Measurements from ENCODE around the gene TPRX2. TPM values are rescaled to one million over a fixed set of nuclear protein-coding genes. Genes with fewer than 3 reads are reported as not detected.

Gene TPRX2
- total and polyA plus RNA-seq, 2 donors (not counting 1 experiment from before 2014, with no cell fraction given), result not detected

DNA sequence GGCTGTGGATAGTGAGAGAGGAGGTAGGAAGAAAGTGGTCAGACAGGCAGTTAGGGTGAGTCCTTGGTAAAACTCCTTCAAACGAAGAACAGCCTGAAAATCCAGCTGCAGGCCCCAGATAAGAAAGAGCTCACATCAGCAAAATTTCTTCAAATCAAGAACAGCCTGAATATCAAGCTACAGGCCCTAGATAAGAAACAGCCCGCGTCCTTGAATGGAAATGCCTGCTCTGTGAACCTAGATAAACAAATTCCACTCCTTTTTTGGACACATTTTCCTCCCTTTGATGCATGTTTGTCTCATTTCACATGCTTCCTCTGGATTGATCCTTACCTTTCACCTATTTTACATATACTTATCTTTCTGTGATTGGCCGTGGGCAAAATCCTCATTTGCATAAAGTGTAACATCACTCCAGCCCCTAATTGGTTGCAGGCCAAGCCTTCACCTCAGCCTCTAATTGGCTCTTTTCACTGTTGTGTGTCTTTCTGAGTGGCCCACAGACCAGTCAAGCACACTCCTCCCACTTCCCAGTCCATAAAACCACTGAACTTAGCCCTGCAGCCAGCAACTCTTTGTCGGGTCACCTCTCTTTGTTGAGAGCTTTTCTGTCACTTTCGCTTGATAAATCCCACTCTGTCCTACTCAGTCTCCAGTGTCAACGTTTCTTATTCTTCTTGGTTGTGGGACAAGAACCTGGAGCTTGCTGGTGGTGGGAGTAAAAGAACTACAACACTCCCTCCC lies 33.1 kb downstream of the TPRX2 start:
- H3K27ac ChIP-seq (ENCODE audit: insufficient read depth, low read length), result no peak overlapping the region
- H3K36me3 ChIP-seq (ENCODE audit: control insufficient read depth, insufficient read depth, low read length), result no peaks in the 10 kb centered on the region
- H3K9me3 ChIP-seq (ENCODE audit: control insufficient read depth, insufficient read depth, low read depth, low read length), result no peaks in the 10 kb centered on the region
- H3K79me2 ChIP-seq (ENCODE audit: control insufficient read depth, insufficient read depth, low read length), result no peaks in the 10 kb centered on the region
- H4K20me1 ChIP-seq (ENCODE audit: control insufficient read depth, extremely low read depth, insufficient read depth, low read length), result no peaks in the 10 kb centered on the region
- H3K9ac ChIP-seq (ENCODE audit: insufficient read depth, low read length), result no peak overlapping the region
- no peak overlapping the region for H3K4me3 ChIP-seq (replicated peaks in 1 of 4; ENCODE audit: control extremely low read depth in 1 of 4, insufficient read depth in 1 of 4, low read depth in 3 of 4, low read length in 4 of 4)
- TF ChIP-seq CTCF (conservative IDR thresholded peaks at IDR 0.05 in 1 of 2, IDR thresholded peaks at IDR 0.05 in 1 of 2; ENCODE audit: low read depth in 1 of 2, low read length in 2 of 2) (no peak), EZH2 (IDR thresholded peaks at IDR 0.05; ENCODE audit: low read length, missing control alignments) (no peak)
- H3K27me3 ChIP-seq (ENCODE audit: control insufficient read depth, insufficient read depth, low read length), result no peaks in the 10 kb centered on the region
- no peak overlapping the region for H3K4me2 ChIP-seq (ENCODE audit: extremely low read depth, insufficient read depth, low read length)
- no peak overlapping the region for H2AFZ ChIP-seq (ENCODE audit: low read length)
- no peaks in the 10 kb centered on the region for H3K4me1 ChIP-seq (ENCODE audit: control insufficient read depth, extremely low read depth, insufficient read depth, low read length)
- DNase-seq (ENCODE audit: low read depth in 2 of 2), result peak in 1 of 2 donors; percentile 12

DNA sequence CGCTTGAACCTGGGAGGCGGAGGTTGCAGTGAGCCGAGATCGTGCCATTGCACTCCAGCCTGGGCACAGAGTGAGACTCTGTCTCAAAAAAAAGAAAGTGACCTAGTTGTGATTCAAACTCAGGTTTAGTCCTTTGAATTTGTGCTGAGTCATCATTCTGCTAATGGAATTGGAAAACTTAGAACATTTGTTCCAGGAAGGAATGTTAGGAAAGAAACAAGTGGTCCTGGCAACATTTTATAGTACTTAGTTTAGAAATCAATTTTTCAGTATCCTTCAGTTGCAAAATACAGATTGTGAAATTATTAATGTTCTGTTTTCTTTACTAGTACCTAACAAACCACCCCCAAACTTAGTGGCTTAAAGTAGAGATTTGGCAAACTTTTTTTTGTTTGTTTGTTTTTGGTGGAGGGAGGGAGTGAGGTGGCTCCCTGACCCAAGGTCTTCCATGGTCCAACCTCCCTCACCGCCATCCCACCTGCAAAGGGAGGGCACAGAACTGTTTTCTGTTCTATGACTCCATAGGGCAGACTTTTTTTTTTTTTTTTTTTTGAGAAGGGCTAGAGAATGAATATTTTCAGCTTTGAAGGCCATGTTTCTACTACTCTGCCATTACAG lies 36.2 kb downstream of the TPRX2 start:
- Histone ChIP-seq H4K20me1 (ENCODE audit: control insufficient read depth, extremely low read depth, insufficient read depth, low read length) (no peaks in the 10 kb centered on the region), H3K4me3 (replicated peaks in 1 of 4; ENCODE audit: control extremely low read depth in 1 of 4, insufficient read depth in 1 of 4, low read depth in 3 of 4, low read length in 4 of 4) (no peak overlapping the region), H3K27me3 (ENCODE audit: control insufficient read depth, insufficient read depth, low read length) (no peaks in the 10 kb centered on the region), H3K79me2 (ENCODE audit: control insufficient read depth, insufficient read depth, low read length) (no peaks in the 10 kb centered on the region), H3K9me3 (ENCODE audit: control insufficient read depth, insufficient read depth, low read depth, low read length) (no peaks in the 10 kb centered on the region), H3K36me3 (ENCODE audit: control insufficient read depth, insufficient read depth, low read length) (no peaks in the 10 kb centered on the region), H3K4me2 (ENCODE audit: extremely low read depth, insufficient read depth, low read length) (no peak overlapping the region), H2AFZ (ENCODE audit: low read length) (no peak overlapping the region), H3K4me1 (ENCODE audit: control insufficient read depth, extremely low read depth, insufficient read depth, low read length) (no peaks in the 10 kb centered on the region), H3K27ac (ENCODE audit: insufficient read depth, low read length) (no peak overlapping the region), H3K9ac (ENCODE audit: insufficient read depth, low read length) (no peak overlapping the region)
- no peak for DNase-seq (ENCODE audit: low read depth in 2 of 2)
- TF ChIP-seq EZH2 (IDR thresholded peaks at IDR 0.05; ENCODE audit: low read length, missing control alignments), result no peak
- no peak for TF ChIP-seq CTCF (conservative IDR thresholded peaks at IDR 0.05 in 1 of 2, IDR thresholded peaks at IDR 0.05 in 1 of 2; ENCODE audit: low read depth in 1 of 2, low read length in 2 of 2)

- Histone ChIP-seq H3K27ac (ENCODE audit: insufficient read depth, low read length) (no peak overlapping the region), H3K79me2 (ENCODE audit: control insufficient read depth, insufficient read depth, low read length) (no peaks in the 10 kb centered on the region), H2AFZ (ENCODE audit: low read length) (no peak overlapping the region), H3K36me3 (ENCODE audit: control insufficient read depth, insufficient read depth, low read length) (no peaks in the 10 kb centered on the region), H3K9ac (ENCODE audit: insufficient read depth, low read length) (no peak overlapping the region), H3K4me1 (ENCODE audit: control insufficient read depth, extremely low read depth, insufficient read depth, low read length) (no peaks in the 10 kb centered on the region), H3K4me3 (replicated peaks in 1 of 4; ENCODE audit: control extremely low read depth in 1 of 4, insufficient read depth in 1 of 4, low read depth in 3 of 4, low read length in 4 of 4) (no peak overlapping the region), H3K27me3 (ENCODE audit: control insufficient read depth, insufficient read depth, low read length) (no peaks in the 10 kb centered on the region), H3K9me3 (ENCODE audit: control insufficient read depth, insufficient read depth, low read depth, low read length) (no peaks in the 10 kb centered on the region), H3K4me2 (ENCODE audit: extremely low read depth, insufficient read depth, low read length) (no peak overlapping the region), H4K20me1 (ENCODE audit: control insufficient read depth, extremely low read depth, insufficient read depth, low read length) (no peaks in the 10 kb centered on the region)
- TF ChIP-seq EZH2 (IDR thresholded peaks at IDR 0.05; ENCODE audit: low read length, missing control alignments), result no peak
- no peak for TF ChIP-seq CTCF (conservative IDR thresholded peaks at IDR 0.05 in 1 of 2, IDR thresholded peaks at IDR 0.05 in 1 of 2; ENCODE audit: low read depth in 1 of 2, low read length in 2 of 2)
- DNase-seq (ENCODE audit: low read depth in 2 of 2), result no peak
Measured at GRCh38 chr19:47896019-47896418, 37.0 kb downstream of the TPRX2 start.
